Fibroblast of skin of right quadriceps (primary cell): Measurements from ENCODE around the gene PREX1.
"Not testable (repeated sequence)": the region's sequence is repeated elsewhere in the genome, so short reads cannot be mapped to it uniquely, and the experiment has no call there.

Experiments used
- DNase-seq: peaks from one replicate; pipeline ENCODE4 v3.0.0-alpha.2; 2013

PREX1 gene

GRCh38 chr20:48846516-48847492 is 19.0 kb upstream of the PREX1 start:
- peak; percentile 32 for DNase-seq

- DNase-seq: peak; percentile 43
Measured at GRCh38 chr20:48845721-48846306, 18.0 kb upstream of the PREX1 start.

- DNase-seq: peak; percentile 53
Measured at GRCh38 chr20:48844996-48845395, 17.2 kb upstream of the PREX1 start.

DNA sequence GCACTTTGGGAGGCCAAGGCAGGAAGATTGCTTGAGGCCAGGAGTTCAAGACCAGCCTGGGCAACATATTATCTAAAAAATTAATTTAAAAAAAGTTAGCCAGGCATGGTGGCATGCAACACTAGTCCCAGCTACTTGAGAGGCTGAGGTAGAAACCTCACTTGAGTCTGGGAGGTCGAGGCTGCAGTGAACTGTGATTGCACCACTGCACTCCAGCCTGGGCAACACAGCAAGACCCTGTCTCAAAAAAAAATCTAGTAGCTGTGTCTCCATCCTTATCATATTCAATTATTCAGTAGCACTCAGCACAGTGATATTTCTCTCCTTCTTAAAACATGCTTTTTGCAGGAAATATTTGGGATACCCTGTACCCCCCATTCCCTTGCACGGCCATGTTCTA is 16.1 kb upstream of the PREX1 start:
- not testable (repeated sequence) for DNase-seq

DNA sequence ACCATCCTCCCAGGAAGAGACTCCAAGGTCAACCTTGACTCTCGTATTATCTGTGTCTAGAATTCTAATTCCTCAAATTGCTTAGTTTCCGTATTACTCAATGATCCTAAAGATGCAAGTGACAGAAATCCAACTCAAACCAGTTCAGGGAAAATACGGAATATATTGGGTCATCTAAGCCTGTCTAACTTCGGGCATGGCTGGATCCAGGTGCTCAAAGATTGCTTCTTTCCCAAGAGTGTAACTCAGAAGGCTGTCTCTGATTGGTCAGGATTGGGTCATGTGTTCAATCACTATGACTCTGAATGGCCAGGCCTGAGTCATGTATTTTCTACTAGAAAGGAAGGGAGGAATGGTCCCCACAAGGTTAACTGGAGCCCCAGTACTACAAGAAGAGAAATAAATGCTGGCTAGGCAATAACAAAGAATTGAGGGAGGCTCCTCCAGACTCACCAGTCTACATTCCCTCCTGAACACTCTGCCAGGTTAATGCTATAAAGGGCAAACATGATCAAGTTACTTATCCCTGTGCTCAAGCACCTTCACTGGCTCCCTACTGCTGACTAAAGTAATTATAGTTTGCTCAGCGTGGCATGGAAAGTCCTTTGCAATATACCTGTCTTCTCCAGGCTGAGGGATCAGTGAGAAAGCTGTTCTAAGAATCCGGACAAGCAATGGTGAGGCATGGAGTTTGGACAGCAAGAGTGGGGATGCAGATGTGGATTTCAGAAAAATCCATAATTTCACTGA is 15.4 kb upstream of the PREX1 start:
- DNase-seq: no peak

- peak; percentile 94 for DNase-seq
Measured at GRCh38 chr20:48841875-48842529, 14.2 kb upstream of the PREX1 start.

DNA sequence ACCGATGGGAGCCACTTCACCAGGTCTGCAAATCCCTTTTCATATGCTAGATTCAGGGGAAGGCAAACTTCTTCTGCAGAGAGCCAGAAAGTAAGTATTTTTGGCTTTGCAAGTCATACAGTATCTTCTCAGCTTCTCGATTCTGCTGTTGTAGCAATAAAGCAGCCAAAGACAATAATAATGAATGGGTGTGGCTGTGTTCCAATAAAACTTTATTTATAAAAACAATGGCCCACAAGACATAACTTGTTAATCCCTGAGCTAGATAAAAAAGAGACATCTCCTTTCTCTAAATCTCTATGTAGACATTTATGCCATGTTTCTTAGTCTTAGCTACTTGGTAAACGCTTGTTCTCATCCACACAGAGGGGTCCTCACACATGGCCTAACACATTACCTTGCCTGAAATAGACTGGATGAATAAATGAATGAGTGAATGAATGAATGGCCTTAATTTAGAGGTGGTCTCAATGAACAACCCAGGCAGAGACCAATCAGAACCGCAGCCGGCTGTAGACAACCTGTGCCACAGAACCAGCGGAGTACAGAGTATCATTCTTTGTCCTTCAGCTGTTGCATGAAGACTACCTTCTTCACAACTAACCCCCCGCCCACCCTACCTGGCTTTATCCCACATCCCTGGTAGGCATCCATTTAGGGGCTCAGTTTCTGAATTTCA is 13.5 kb upstream of the PREX1 start:
- no peak for DNase-seq

- no peak for DNase-seq
Measured at GRCh38 chr20:48839154-48839917, 11.5 kb upstream of the PREX1 start.

DNA sequence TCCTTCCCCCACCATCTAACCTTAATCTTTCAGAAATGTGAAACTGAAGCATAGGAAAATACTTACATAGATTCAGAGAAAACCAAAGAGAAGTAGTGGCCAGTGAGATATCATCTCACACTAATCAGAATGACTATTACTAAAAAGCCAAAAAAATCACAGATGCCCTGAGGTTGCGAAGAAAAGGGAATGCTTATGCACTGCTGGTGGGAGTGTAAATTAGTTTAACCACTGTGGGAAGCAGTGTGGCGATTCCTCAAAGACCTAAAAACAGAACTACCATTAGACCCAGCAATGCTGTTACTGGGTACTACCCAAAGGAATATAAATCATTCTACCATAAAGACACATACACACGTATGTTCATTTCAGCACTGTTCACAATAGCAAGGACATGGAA is 9.2 kb upstream of the PREX1 start:
- no peak for DNase-seq

GRCh38 chr20:48835390-48835789 is 7.6 kb upstream of the PREX1 start:
- DNase-seq: no peak

DNA sequence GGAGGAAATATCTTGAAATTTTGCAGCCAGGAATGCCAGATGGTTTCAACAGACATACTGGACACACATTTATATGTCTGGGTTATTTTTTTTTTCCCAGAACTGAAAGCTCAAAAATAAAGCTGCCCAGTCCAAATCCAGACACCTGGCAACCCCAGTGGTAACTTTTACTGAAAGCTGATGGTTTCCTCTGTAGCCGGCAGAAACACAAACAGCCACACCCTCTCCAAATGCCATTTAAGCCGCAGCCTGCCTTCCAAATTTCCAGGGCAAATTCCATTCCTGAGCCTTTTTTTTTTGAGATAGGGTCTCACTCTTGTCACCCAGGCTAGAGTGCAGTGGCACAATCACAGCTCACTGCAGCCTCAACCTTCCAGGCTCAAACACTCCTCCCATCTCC is 6.5 kb upstream of the PREX1 start:
- DNase-seq: no peak

DNA sequence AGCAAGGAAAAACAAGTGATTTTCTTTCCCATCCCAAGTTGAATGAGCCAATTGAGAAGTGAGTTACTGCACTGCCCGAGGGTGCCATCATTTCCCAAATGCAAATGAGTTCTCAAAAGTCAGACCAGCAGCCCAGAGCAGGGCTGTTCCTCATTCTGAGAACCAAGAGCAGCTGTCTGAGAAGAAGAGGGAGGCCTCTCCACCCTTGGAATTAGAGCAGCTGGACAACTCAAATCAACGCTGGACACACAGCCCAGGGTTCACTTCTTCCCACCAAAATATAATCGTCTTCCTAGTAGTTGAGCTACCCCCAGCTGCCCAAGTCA is 4.6 kb upstream of the PREX1 start:
- DNase-seq: no peak

DNA sequence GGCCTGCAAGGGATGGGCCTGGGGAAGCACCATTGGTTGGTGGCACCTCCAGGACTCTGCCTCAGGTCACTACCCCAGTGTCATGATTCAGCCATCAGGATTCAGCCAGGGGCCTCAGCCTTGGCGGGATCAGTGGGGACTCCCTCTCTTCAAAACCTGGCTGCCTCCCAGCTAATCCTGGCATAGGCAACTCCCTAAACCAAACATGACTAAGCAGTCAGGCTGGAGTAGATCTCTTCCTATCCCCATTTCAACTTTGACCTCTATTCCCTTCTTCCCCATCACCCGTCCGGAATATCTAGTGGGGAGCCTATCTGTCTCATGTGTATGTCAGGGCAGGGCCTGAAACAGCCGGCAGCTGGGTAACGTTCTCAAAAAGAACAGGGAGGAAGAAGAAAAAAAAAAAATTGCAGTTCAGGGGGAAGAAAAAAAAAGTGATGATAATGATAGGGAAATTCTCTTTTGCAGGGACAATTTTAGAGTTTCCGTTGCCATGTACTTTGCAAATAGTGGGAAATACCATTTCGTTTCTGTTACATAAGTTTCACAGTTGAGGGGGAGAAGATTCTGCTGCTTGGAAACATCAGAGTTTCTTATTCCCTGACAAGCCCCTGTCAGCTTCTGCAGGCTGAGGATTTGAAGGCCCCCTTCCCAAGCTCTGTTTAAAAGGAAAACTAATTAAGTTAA is 4.1 kb upstream of the PREX1 start:
- DNase-seq: peak; percentile 68

- no peak for DNase-seq
Measured at GRCh38 chr20:48830826-48831318, 3.1 kb upstream of the PREX1 start.

DNA sequence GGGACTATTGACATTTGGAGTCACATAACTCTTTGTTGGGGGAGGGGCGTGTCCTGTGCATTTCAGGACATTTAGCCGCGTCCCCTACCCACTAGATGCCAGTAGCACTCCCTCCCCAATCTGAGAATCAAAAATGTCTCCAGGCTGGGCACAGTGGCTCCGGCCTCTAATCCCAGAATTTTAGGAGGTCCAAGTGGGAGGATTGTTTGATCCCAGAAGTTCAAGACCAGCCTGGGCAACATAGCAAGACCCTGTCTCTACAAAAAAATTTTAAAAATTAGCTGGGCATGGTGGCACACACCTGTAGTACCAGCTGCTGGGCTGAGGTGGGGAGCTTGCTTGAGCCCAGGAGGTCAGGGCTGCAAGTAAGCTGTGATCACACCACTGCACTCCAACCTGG is 2.1 kb upstream of the PREX1 start:
- no peak for DNase-seq

- no peak for DNase-seq
Measured at GRCh38 chr20:48828734-48829460, 1.1 kb upstream of the PREX1 start.

DNA sequence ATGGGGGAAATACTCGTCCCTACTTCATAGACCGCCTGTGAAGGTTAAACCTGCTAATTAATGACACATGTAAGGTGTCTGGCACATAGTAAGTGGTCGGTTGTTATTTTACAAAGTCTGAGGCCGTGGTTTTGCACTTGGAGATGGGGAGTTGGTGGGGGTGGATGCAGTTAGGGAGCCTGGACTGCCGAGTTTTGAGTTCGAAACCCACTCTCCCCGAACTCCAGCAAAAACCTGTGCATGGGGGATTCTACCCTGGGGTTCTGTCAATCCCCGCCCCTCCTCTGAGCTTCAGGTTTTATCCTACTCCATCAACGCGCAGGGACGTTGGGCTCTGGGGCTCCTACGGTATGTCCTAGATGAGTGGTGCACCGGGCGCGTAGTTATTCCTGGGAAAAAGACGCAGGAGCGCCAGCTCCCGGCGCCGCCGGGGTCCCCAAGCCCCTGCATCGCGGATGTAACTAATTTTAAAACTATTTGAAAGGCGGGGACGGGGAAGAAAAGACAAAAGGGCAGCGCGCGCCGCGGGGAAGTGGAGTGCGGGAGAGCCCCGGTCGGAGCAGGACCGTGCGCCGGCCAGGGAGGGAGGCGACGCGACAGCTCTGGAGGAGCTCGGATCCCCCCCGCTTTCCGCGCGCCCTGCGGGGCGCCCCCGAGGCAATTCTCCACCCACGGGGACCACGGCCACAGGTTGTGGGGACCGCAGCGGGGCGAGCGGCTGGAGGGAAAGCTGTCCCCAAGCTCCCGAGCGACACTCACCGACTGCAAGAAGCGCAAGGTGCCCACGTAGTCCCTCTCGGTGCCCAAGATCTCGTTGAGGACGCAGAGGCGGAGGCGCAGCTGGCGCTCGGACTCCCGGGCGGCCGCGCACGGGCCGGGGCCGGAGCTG is 672 bp downstream of the PREX1 start:
- peak; percentile 52 for DNase-seq

DNA sequence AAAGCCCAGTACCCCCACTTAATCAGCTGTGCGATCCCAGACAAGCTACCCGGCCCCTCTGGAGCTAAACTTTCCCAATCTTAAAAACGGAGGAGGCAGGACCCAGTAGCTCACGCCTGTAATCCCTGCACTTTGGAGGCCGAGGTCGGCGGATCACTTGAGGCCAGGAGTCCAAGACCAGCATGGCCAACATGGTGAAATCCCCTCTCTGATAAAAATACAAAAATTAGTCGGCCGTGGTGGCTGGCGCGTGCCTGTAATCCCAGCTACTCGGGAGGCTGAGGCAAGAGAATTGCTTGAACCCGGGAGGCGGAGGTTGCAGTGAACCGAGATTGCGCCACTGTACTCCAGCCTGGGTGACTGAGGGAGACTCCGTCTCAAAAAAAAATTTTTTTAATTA is 1.3 kb downstream of the PREX1 start:
- DNase-seq: not testable (repeated sequence)

DNA sequence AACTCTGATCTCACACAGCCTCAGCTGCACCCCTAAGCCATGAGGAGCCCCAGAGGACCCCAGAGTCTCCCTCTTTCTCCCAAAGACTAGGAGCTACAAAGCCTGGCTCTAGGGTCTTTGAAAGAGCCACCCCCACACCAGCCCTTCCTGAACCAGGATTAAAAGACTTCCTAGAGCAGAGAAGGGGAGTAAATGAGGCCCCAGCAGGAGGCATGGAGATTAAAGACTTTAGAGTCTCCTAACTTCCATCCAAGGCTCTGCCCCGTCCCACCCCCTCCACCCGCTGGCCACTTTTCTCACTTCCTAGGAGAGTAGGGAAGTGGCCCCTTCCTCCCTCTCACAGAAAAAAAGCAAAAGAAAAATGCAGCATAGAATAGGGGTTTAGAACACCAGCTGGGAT is 1.7 kb downstream of the PREX1 start:
- DNase-seq: no peak
